DND-41 (cell line): ENCODE results near the gene TMEM252.

Experiments
- CTCF ChIP-seq: IDR thresholded peaks from 2 replicates; pipeline ENCODE4 v1.5.1; 2012; ENCODE audit warnings: borderline replicate concordance, low read length, moderate library complexity, mild to moderate bottlenecking; ENCODE audit not compliant: poor library complexity, severe bottlenecking; ENCODE audit errors: extremely low read depth
- EZH2 ChIP-seq: IDR thresholded peaks from 3 replicates; pipeline ENCODE4 v1.6.1; 2012; ENCODE audit warnings: borderline replicate concordance, low read depth, mild to moderate bottlenecking, moderate library complexity, low read length, inconsistent platforms; ENCODE audit not compliant: severe bottlenecking

GRCh38 chr9:68536876-68537615, 3.6 kb downstream of the TMEM252 start:
- TF ChIP-seq CTCF: no peak
- TF ChIP-seq EZH2: no peak
